Measurements from ENCODE around the gene FBXO44. TPM values are rescaled to one million over a fixed set of nuclear protein-coding genes. Genes with fewer than 3 reads are reported as not detected.

FBXO44 gene
- total RNA-seq, 1 experiment from 2014 or later, result 19.3 TPM

GRCh38 chr1:11657654-11658053 is 3.0 kb downstream of the FBXO44 start:
- H3K27ac ChIP-seq (ENCODE audit: low read depth, low read length, poor library complexity, severe bottlenecking), result no peak overlapping the region
- POLR2A ChIA-PET (ENCODE audit: low non-redundant PET), result no interaction called here

GRCh38 chr1:11658542-11658941 is 3.9 kb downstream of the FBXO44 start:
- H3K36me3 ChIP-seq (ENCODE audit: insufficient read depth, low read length, poor library complexity, severe bottlenecking), result peaks cover 15% of the 10 kb centered on the region
- intact Hi-C loops (cut with micrococcal nuclease; ENCODE audit: unreplicated experiment), result no loop called here
- H3K9me3 ChIP-seq (ENCODE audit: low read depth, low read length, poor library complexity, severe bottlenecking), result no peaks in the 10 kb centered on the region
- no peak overlapping the region for H3K27ac ChIP-seq (ENCODE audit: low read depth, low read length, poor library complexity, severe bottlenecking)
- no peaks in the 10 kb centered on the region for H3K27me3 ChIP-seq (replicated peaks; ENCODE audit: insufficient read depth, low read depth, low read length, poor library complexity)
- peaks cover 8% of the 10 kb centered on the region for H3K4me1 ChIP-seq (ENCODE audit: insufficient read depth, low read length, poor library complexity, severe bottlenecking)
- H3K4me3 ChIP-seq (ENCODE audit: low read depth, low read length, poor library complexity, severe bottlenecking), result no peak overlapping the region
- no peak for DNase-seq (ENCODE audit: low spot score)
- CTCF ChIA-PET, result no interaction called here
- TF ChIP-seq CTCF (conservative IDR thresholded peaks at IDR 0.05; ENCODE audit: low read depth, low read length), result no peak
- TF ChIP-seq EZH2 (IDR thresholded peaks at IDR 0.05; ENCODE audit: borderline replicate concordance, low read depth, low read length, poor library complexity, severe bottlenecking), result no peak
- POLR2A ChIA-PET (ENCODE audit: low non-redundant PET), result no interaction called here
- BruUV-seq (replicated peaks), result no TSS peak

More at GRCh38 chr1:11657654-11658053, 3.0 kb downstream of the FBXO44 start:
- intact Hi-C loops (cut with micrococcal nuclease; ENCODE audit: unreplicated experiment), result no loop called here
- peaks cover 8% of the 10 kb centered on the region for H3K4me1 ChIP-seq (ENCODE audit: insufficient read depth, low read length, poor library complexity, severe bottlenecking)
- H3K9me3 ChIP-seq (ENCODE audit: low read depth, low read length, poor library complexity, severe bottlenecking), result no peaks in the 10 kb centered on the region
- no peak for DNase-seq (ENCODE audit: low spot score)
- H3K36me3 ChIP-seq (ENCODE audit: insufficient read depth, low read length, poor library complexity, severe bottlenecking), result peaks cover 15% of the 10 kb centered on the region
- CTCF ChIA-PET, result no interaction called here
- no peak overlapping the region for H3K4me3 ChIP-seq (ENCODE audit: low read depth, low read length, poor library complexity, severe bottlenecking)
- TF ChIP-seq CTCF (conservative IDR thresholded peaks at IDR 0.05; ENCODE audit: low read depth, low read length) (no peak), EZH2 (IDR thresholded peaks at IDR 0.05; ENCODE audit: borderline replicate concordance, low read depth, low read length, poor library complexity, severe bottlenecking) (no peak)
- H3K27me3 ChIP-seq (replicated peaks; ENCODE audit: insufficient read depth, low read depth, low read length, poor library complexity), result no peaks in the 10 kb centered on the region
- BruUV-seq (replicated peaks), result no TSS peak

- ChIA-PET POLR2A (ENCODE audit: low non-redundant PET) (no interaction called here), CTCF (no interaction called here)
- Histone ChIP-seq H3K4me1 (ENCODE audit: insufficient read depth, low read length, poor library complexity, severe bottlenecking) (peaks cover 8% of the 10 kb centered on the region), H3K27ac (ENCODE audit: low read depth, low read length, poor library complexity, severe bottlenecking) (no peak overlapping the region), H3K36me3 (ENCODE audit: insufficient read depth, low read length, poor library complexity, severe bottlenecking) (peaks cover 15% of the 10 kb centered on the region), H3K27me3 (replicated peaks; ENCODE audit: insufficient read depth, low read depth, low read length, poor library complexity) (no peaks in the 10 kb centered on the region), H3K4me3 (ENCODE audit: low read depth, low read length, poor library complexity, severe bottlenecking) (no peak overlapping the region), H3K9me3 (ENCODE audit: low read depth, low read length, poor library complexity, severe bottlenecking) (no peaks in the 10 kb centered on the region)
- BruUV-seq (replicated peaks), result no TSS peak
- TF ChIP-seq CTCF (conservative IDR thresholded peaks at IDR 0.05; ENCODE audit: low read depth, low read length) (no peak), EZH2 (IDR thresholded peaks at IDR 0.05; ENCODE audit: borderline replicate concordance, low read depth, low read length, poor library complexity, severe bottlenecking) (no peak)
- intact Hi-C loops (cut with micrococcal nuclease; ENCODE audit: unreplicated experiment), result no loop called here
- no peak for DNase-seq (ENCODE audit: low spot score)
Observed at GRCh38 chr1:11659748-11660147, 5.1 kb downstream of the FBXO44 start.
